Cardiac atrium fibroblast (primary cell): ENCODE measurements around the gene CDK10. TPM values are rescaled to one million over a fixed set of nuclear protein-coding genes. Genes with fewer than 3 reads are reported as not detected.

Experiments used
- total RNA-seq: library from RNA; depleted of rRNA; stranded (reverse); fragments of >200 nt; gene quantifications from 2 replicates; pipeline ENCODE4 v1.2.3, GENCODE V29; 2015

Gene CDK10, protein sequence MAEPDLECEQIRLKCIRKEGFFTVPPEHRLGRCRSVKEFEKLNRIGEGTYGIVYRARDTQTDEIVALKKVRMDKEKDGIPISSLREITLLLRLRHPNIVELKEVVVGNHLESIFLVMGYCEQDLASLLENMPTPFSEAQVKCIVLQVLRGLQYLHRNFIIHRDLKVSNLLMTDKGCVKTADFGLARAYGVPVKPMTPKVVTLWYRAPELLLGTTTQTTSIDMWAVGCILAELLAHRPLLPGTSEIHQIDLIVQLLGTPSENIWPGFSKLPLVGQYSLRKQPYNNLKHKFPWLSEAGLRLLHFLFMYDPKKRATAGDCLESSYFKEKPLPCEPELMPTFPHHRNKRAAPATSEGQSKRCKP
- total RNA-seq = 38.9 and 41.0 TPM in 2 replicates

DNA sequence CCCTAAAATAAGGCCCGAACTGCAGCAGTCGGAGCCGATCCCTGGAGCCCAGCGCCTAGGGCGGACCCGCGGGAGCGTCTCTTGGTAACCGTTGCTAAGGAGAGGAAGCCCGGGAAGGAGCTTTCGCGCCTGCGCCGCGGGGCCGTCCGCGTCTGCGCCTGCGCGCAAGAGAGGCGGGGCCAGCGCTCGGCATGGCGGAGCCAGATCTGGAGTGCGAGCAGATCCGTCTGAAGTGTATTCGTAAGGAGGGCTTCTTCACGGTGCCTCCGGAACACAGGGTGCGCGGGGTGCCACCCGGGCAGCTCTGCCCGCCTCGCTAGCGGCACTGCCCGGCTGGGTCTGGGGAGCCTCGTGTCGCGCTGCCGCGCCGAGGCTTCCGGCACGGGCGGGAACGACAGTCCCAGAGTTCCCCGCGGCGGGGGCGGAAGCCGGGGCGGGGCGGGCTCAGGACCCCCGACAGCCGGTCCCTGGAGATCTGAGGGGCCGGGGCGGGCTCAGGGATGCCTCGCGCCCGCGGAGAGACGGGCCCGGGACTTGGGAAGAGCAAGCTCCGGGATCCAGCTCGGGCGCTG lies at the start of gene CDK10:
TSS of gene CDK10 (plus strand) at position 170 of the 572 bp plus-strand sequence. CDS start at position 192, 22 bp downstream.

GRCh38 chr16:89657442-89658220 lies 28.9 kb upstream of the CDK10 start, which contains the start of the genes CHMP1A and SPATA33:
TSS of gene CHMP1A (minus strand) at chr16:89657708. CDS start at chr16:89657588, 120 bp downstream.
TSS of gene SPATA33 (plus strand) at chr16:89657836. CDS start at chr16:89657912, 76 bp downstream.

DNA sequence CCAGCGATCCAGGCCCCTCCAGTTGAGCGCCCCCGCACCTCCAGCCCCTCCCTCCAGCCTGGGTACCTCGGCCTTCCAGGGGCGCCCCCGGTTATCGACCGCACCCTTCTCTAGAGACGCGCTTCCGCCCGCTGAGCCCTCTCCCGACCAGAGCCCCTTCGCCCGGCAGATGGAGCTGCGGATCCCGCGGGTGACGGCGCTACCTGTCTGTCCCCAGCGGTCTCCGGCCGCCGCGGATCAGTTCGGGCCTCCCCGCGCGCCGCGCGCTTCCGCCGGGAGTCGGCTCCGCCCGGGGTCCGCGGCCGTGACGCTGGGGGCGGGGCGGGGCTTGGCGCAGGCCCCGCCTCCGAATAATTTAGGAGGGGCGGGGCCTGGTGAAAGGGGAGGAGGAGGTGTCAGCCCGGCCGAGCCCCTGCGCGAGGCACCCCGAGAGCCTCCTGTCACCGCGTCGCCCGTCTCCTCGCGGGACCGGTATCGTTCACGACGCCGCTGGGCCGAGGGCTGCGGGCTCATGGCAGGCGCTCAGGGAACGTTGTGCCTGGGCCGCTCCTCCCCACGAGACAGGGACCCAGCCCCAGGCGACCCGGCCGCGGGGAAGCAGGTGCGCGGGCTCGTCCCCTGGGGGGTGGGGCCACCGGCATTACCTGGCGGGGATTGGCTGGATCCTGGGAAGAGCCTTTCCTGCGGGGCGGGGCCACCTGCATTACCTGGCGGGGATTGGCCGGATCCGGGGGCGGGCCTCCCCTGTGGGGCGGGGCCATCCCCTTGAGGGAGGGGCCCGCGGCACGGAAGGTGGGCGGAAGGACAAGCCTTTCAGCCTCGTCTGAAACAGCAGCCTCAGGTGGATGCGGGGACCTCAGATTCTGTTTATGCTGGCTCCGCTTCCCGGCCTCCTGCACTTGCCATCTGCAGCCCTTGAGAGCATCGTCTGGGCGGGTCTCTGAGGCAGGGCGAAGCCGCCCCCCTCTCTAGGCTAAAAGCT lies 15.2 kb downstream of the CDK10 start, which contains the start of gene SPATA2L:
TSS of gene SPATA2L (minus strand) at position 281 of the 982 bp plus-strand sequence. CDS start 473 bp downstream, outside the sequence.

GRCh38 chr16:89720813-89721545 lies 34.5 kb downstream of the CDK10 start, which contains the start of the genes VPS9D1 and ZNF276:
TSS of gene VPS9D1 (minus strand) at chr16:89720898. CDS start at chr16:89720861, 37 bp downstream.
TSS of gene ZNF276 (plus strand) at chr16:89721537. CDS start at chr16:89721641, 104 bp downstream.

Other genes starting within 250 kb of the CDK10 start
- 50.0 and 55.1 TPM in 2 replicates for gene ANKRD11, start 196.1 kb upstream of the CDK10 start, total RNA-seq
- 51.1 and 81.6 TPM in 2 replicates for gene SPG7, start 178.3 kb upstream of the CDK10 start, total RNA-seq
- 4,789 and 6,170 TPM in 2 replicates for gene RPL13, start 126.0 kb upstream of the CDK10 start, total RNA-seq
- 0.81 and 4.3 TPM in 2 replicates for gene CPNE7, start 110.9 kb upstream of the CDK10 start, total RNA-seq
- gene DPEP1, start 73.0 kb upstream of the CDK10 start, total RNA-seq = 2.5 TPM in 1 of 2 replicates, not detected in the other
- 84.3 and 129 TPM in 2 replicates for gene CHMP1A, start 29.0 kb upstream of the CDK10 start, total RNA-seq
- gene SPATA33, start 28.9 kb upstream of the CDK10 start, total RNA-seq = 0.36 and 2.9 TPM in 2 replicates
- gene SPATA2L, start 15.0 kb downstream of the CDK10 start, total RNA-seq = 13.1 and 13.9 TPM in 2 replicates
- 9.7 and 10.8 TPM in 2 replicates for gene VPS9D1, start 34.2 kb downstream of the CDK10 start, total RNA-seq
- gene ZNF276, start 34.8 kb downstream of the CDK10 start, total RNA-seq = 8.7 and 16.6 TPM in 2 replicates
- gene FANCA, start 130.0 kb downstream of the CDK10 start, total RNA-seq = 8.1 and 12.5 TPM in 2 replicates
- gene SPIRE2, start 141.8 kb downstream of the CDK10 start, total RNA-seq = 1.8 and 3.8 TPM in 2 replicates
- gene TCF25, start 186.9 kb downstream of the CDK10 start, total RNA-seq = 137 and 166 TPM in 2 replicates
- 5.8 and 7.4 TPM in 2 replicates for gene MC1R, start 232.2 kb downstream of the CDK10 start, total RNA-seq
- 163 and 175 TPM in 2 replicates for gene TUBB3, start 236.7 kb downstream of the CDK10 start, total RNA-seq